OCI-LY3 (cell line): ENCODE results near the gene RTL10.

Experiments
- EZH2phosphoT487 ChIP-seq: fragments of 200-600 bp; shearing (Covaris generic); IDR thresholded peaks from 2 replicates; pipeline ENCODE4 v1.6.1; 2018; ENCODE audit warnings: antibody characterized with exemption, mixed run types, low read depth
- TF ChIP-seq, protein P1 (sequence below): fragments of 200-600, 300-600 bp; sonication (generic); IDR thresholded peaks from 2 replicates; pipeline ENCODE4 v1.5.1; 2014; ENCODE audit warnings: antibody characterized with exemption, low read length, low read depth

DNA sequence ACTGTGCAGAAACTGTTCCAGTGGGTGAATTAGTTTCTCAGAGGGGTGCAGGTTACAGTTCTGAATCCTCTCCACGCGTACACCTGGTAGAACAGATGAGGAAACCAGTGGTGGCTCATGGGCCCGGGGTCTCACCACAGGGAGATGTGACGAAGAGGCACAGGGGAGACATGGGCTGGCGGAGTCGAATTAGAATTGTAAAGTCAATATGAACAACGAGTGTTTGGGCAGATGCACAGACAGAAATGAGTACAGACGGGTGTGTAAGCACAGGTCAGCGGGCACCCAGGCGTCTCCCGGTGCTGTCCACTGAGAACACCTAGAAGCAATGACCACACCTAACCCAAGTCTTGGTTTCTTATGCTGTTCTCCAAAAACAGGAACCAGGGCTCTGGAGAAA is 41.8 kb downstream of the RTL10 start:
- TF ChIP-seq, protein P1, sequence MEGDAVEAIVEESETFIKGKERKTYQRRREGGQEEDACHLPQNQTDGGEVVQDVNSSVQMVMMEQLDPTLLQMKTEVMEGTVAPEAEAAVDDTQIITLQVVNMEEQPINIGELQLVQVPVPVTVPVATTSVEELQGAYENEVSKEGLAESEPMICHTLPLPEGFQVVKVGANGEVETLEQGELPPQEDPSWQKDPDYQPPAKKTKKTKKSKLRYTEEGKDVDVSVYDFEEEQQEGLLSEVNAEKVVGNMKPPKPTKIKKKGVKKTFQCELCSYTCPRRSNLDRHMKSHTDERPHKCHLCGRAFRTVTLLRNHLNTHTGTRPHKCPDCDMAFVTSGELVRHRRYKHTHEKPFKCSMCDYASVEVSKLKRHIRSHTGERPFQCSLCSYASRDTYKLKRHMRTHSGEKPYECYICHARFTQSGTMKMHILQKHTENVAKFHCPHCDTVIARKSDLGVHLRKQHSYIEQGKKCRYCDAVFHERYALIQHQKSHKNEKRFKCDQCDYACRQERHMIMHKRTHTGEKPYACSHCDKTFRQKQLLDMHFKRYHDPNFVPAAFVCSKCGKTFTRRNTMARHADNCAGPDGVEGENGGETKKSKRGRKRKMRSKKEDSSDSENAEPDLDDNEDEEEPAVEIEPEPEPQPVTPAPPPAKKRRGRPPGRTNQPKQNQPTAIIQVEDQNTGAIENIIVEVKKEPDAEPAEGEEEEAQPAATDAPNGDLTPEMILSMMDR: no peak
- no peak for TF ChIP-seq EZH2phosphoT487
